Measurements from ENCODE around the gene BAZ2B. TPM values are rescaled to one million over a fixed set of nuclear protein-coding genes. Genes with fewer than 3 reads are reported as not detected.

Gene BAZ2B
- total RNA-seq, 1 donor from 2014 or later: 69.8 TPM

GRCh38 chr2:159445307-159445706 is 171.0 kb downstream of the BAZ2B start:
- peaks cover 2% of the 10 kb centered on the region for H3K4me1 Mint-ChIP-seq (ENCODE audit: low read depth, unreplicated experiment)

GRCh38 chr2:159444754-159445153 is 171.6 kb downstream of the BAZ2B start:
- DNase-seq (ENCODE audit: low read depth): no peak
- no peak for TF ChIP-seq CTCF (IDR thresholded peaks at IDR 0.05; ENCODE audit: insufficient read depth, low read depth, low read length)
- TF ChIP-seq EZH2 (IDR thresholded peaks at IDR 0.05; ENCODE audit: insufficient read depth, low read length): no peak

More at GRCh38 chr2:159445307-159445706, 171.0 kb downstream of the BAZ2B start:
- H3K79me2 ChIP-seq (ENCODE audit: insufficient read depth, low read length): no peaks in the 10 kb centered on the region
- Mint-ChIP-seq H3K9me3 (ENCODE audit: unreplicated experiment) (peaks cover 2% of the 10 kb centered on the region), H3K27me3 (ENCODE audit: low read depth, unreplicated experiment) (no peaks in the 10 kb centered on the region), H3K36me3 (ENCODE audit: low read depth, unreplicated experiment) (peaks cover 9% of the 10 kb centered on the region), H3K4me3 (ENCODE audit: unreplicated experiment) (no peak overlapping the region), H3K27ac (ENCODE audit: unreplicated experiment) (no peak overlapping the region)
- H3K9me3 ChIP-seq (ENCODE audit: insufficient read depth, low read depth, low read length): no peaks in the 10 kb centered on the region
- no peak for DNase-seq (ENCODE audit: low read depth)
- H3K27ac ChIP-seq (ENCODE audit: low read depth, low read length): no peak overlapping the region
- TF ChIP-seq EZH2 (IDR thresholded peaks at IDR 0.05; ENCODE audit: insufficient read depth, low read length): no peak
- TF ChIP-seq CTCF (IDR thresholded peaks at IDR 0.05; ENCODE audit: insufficient read depth, low read depth, low read length): no peak
- H3K36me3 ChIP-seq (ENCODE audit: insufficient read depth, low read length): peaks cover 10% of the 10 kb centered on the region
- no peaks in the 10 kb centered on the region for H4K20me1 ChIP-seq (ENCODE audit: insufficient read depth, low read length)
- no peak overlapping the region for H3K9ac ChIP-seq (ENCODE audit: low read length)
- no peaks in the 10 kb centered on the region for H3K4me1 ChIP-seq (ENCODE audit: insufficient read depth, low read length)
- H3K4me2 ChIP-seq (ENCODE audit: low read length): no peak overlapping the region
- H2AFZ ChIP-seq (ENCODE audit: low read depth, low read length): no peak overlapping the region
- H3K4me3 ChIP-seq (ENCODE audit: insufficient read depth, low read depth, low read length): no peak overlapping the region
- FAIRE-seq: no peak
- H3K27me3 ChIP-seq (ENCODE audit: insufficient read depth, low read length): no peaks in the 10 kb centered on the region

GRCh38 chr2:159442159-159442852 is 174.0 kb downstream of the BAZ2B start:
- Histone ChIP-seq H3K36me3 (ENCODE audit: insufficient read depth, low read length) (peaks cover 13% of the 10 kb centered on the region), H3K27ac (ENCODE audit: low read depth, low read length) (no peak overlapping the region), H3K9ac (ENCODE audit: low read length) (no peak overlapping the region), H3K79me2 (ENCODE audit: insufficient read depth, low read length) (no peaks in the 10 kb centered on the region), H3K4me3 (ENCODE audit: insufficient read depth, low read depth, low read length) (no peak overlapping the region), H2AFZ (ENCODE audit: low read depth, low read length) (no peak overlapping the region), H3K4me1 (ENCODE audit: insufficient read depth, low read length) (no peaks in the 10 kb centered on the region), H3K9me3 (ENCODE audit: insufficient read depth, low read depth, low read length) (no peaks in the 10 kb centered on the region), H3K4me2 (ENCODE audit: low read length) (no peak overlapping the region), H4K20me1 (ENCODE audit: insufficient read depth, low read length) (no peaks in the 10 kb centered on the region), H3K27me3 (ENCODE audit: insufficient read depth, low read length) (no peaks in the 10 kb centered on the region)
- peaks cover 2% of the 10 kb centered on the region for H3K9me3 Mint-ChIP-seq (ENCODE audit: unreplicated experiment)
- no peaks in the 10 kb centered on the region for H3K27me3 Mint-ChIP-seq (ENCODE audit: low read depth, unreplicated experiment)
- FAIRE-seq (no peak), DNase-seq (ENCODE audit: low read depth) (no peak)
- H3K27ac Mint-ChIP-seq (ENCODE audit: unreplicated experiment): no peak overlapping the region
- H3K4me1 Mint-ChIP-seq (ENCODE audit: low read depth, unreplicated experiment): peaks cover 2% of the 10 kb centered on the region
- TF ChIP-seq EZH2 (IDR thresholded peaks at IDR 0.05; ENCODE audit: insufficient read depth, low read length): no peak
- no peak for TF ChIP-seq CTCF (IDR thresholded peaks at IDR 0.05; ENCODE audit: insufficient read depth, low read depth, low read length)
- no peak overlapping the region for H3K4me3 Mint-ChIP-seq (ENCODE audit: unreplicated experiment)
- peaks cover 14% of the 10 kb centered on the region for H3K36me3 Mint-ChIP-seq (ENCODE audit: low read depth, unreplicated experiment)

More at GRCh38 chr2:159444754-159445153, 171.6 kb downstream of the BAZ2B start:
- Mint-ChIP-seq H3K4me3 (ENCODE audit: unreplicated experiment) (no peak overlapping the region), H3K4me1 (ENCODE audit: low read depth, unreplicated experiment) (no peaks in the 10 kb centered on the region), H3K36me3 (ENCODE audit: low read depth, unreplicated experiment) (peaks cover 9% of the 10 kb centered on the region), H3K27ac (ENCODE audit: unreplicated experiment) (no peak overlapping the region), H3K27me3 (ENCODE audit: low read depth, unreplicated experiment) (no peaks in the 10 kb centered on the region), H3K9me3 (ENCODE audit: unreplicated experiment) (peaks cover 2% of the 10 kb centered on the region)
- Histone ChIP-seq H3K9ac (ENCODE audit: low read length) (no peak overlapping the region), H3K4me1 (ENCODE audit: insufficient read depth, low read length) (no peaks in the 10 kb centered on the region), H3K9me3 (ENCODE audit: insufficient read depth, low read depth, low read length) (no peaks in the 10 kb centered on the region), H3K27me3 (ENCODE audit: insufficient read depth, low read length) (no peaks in the 10 kb centered on the region), H3K27ac (ENCODE audit: low read depth, low read length) (no peak overlapping the region), H3K79me2 (ENCODE audit: insufficient read depth, low read length) (no peaks in the 10 kb centered on the region), H3K4me3 (ENCODE audit: insufficient read depth, low read depth, low read length) (no peak overlapping the region), H4K20me1 (ENCODE audit: insufficient read depth, low read length) (no peaks in the 10 kb centered on the region), H3K4me2 (ENCODE audit: low read length) (no peak overlapping the region), H2AFZ (ENCODE audit: low read depth, low read length) (no peak overlapping the region), H3K36me3 (ENCODE audit: insufficient read depth, low read length) (peaks cover 10% of the 10 kb centered on the region)
- FAIRE-seq: no peak

Data from astrocyte (in vitro differentiated cells and primary cell).